ENCODE measurements around the gene TCOF1. TPM values are rescaled to one million over a fixed set of nuclear protein-coding genes. Genes with fewer than 3 reads are reported as not detected.

TCOF1 gene
- total RNA-seq, 4 donors from 2014 or later: 17.5 to 36.5 (median 20.3) TPM

- TF ChIP-seq CTCF (IDR thresholded peaks at IDR 0.05): no peak
- DNase-seq (ENCODE audit: low spot score): no peak
These were observed 39.8 kb downstream of the TCOF1 start for GRCh38 chr5:150397146-150397781.

DNA sequence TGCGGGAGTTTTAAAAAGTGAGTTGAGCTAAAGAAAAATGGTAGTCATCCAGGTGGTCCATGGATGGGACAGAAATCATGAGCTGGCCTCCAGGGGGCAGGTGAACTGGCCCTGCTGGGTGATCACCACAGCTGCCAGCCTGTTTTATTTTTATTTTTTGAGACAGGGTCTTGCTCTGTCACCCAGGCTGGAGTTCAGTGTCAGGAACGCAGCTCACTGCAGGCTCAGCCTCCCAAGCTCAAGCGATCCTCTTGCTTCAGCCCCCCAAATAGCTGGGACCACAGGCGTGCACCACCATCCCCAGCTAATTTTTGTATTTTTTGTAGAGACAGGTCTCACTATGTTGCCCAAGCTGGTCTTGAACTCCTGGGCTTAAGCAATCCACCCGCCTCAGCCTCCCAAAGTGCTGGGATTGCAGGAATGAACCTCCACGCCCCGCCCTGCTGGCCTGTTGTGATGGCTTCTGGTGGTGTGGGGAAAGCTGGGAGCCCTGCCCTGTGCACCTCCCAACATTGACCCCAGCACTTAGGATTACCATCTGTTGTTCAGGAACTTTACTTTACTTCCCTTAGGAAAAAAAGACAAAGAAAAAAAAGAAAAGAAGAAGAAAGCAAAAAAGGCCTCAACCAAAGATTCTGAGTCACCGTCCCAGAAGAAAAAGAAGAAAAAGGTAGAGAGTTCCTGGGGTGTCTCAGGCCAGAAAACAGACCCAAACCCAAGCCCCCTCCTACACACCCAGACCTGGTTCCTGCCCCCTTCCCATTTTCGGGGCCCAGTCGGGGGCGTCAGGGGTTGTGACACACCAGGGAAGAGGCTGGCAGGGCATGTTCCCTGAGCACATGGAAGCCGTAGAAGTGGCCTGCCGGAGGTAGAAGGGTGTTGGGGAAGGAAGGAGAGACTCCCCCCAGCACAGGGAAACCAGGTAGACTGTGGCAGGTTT is 40.6 kb downstream of the TCOF1 start:
- TF ChIP-seq CTCF (IDR thresholded peaks at IDR 0.05): no peak
- DNase-seq (ENCODE audit: low spot score) (no peak), ATAC-seq (ENCODE audit: low FRiP score) (no peak)

More at GRCh38 chr5:150397146-150397781, 39.8 kb downstream of the TCOF1 start:
- ATAC-seq (ENCODE audit: low FRiP score): no peak

- DNase-seq (ENCODE audit: low spot score) (no peak), ATAC-seq (ENCODE audit: low FRiP score) (no peak)
- no peak for TF ChIP-seq CTCF (IDR thresholded peaks at IDR 0.05)
These were observed 41.4 kb downstream of the TCOF1 start for GRCh38 chr5:150398722-150399523.

DNA sequence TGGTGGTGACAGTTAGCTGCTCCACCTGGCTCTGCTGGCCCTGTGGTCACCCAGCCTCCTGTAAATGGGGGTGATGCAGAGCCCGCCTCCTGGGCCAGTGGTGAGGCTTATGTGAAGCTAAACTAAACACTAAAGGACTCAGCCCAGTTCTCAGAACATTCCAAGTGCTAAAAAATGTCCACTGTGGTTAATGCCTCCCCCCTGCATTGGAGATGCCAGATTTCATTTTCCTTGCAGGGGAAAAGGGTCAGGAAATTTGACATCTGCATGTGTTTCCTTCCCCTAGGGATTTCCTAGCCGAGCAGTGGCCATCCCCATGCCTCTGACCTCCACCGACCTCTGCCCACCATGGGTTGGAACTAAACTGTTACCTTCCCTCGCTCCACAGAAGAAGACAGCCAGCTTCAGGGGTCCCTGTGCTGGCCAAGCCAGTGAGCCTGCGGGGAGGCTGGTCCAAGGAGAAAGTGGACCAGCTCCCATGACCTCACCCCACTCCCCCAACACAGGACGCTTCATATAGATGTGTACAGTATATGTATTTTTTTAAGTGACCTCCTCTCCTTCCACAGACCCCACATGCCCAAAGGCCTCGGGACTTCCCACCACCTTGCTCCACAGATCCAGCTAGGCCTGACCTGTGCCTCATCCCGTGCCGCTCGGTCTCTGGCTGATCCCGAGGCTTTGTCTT is 42.2 kb downstream of the TCOF1 start:
- no peak for ATAC-seq (ENCODE audit: low FRiP score)
- no peak for DNase-seq (ENCODE audit: low spot score)
- no peak for TF ChIP-seq CTCF (IDR thresholded peaks at IDR 0.05)

- no peak for TF ChIP-seq CTCF (IDR thresholded peaks at IDR 0.05)
- DNase-seq (ENCODE audit: low spot score) (no peak), ATAC-seq (ENCODE audit: low FRiP score) (no peak)
These were observed 43.0 kb downstream of the TCOF1 start for GRCh38 chr5:150400316-150401075.

GRCh38 chr5:150401076-150401375 is 43.5 kb downstream of the TCOF1 start:
- TF ChIP-seq CTCF (IDR thresholded peaks at IDR 0.05): no peak
- ATAC-seq (ENCODE audit: low FRiP score): no peak
- no peak for DNase-seq (ENCODE audit: low spot score)

Data from omental fat pad (tissue), 4 donors.